Thyroid gland (tissue), 4 donors: ENCODE measurements around the gene CLK4. TPM values are rescaled to one million over a fixed set of nuclear protein-coding genes. Genes with fewer than 3 reads are reported as not detected.
A peak's percentile ranks its signal among the peaks of the same experiment; 100 is the strongest.

Experiments
- DNase-seq, 2 donors: peaks; one replicate each; pipeline ENCODE4 v3.0.0-alpha.2; 2019
- H3K27ac ChIP-seq, 3 donors: fragments of 200-600 bp; sonication (generic); 1 replicate in 2 of 3; 2 replicates in 1 of 3; pipeline ENCODE4 v1.5.1; 2016 to 2019; ENCODE audit warnings: mild to moderate bottlenecking in 1 of 3, moderate library complexity in 1 of 3
- H3K27me3 ChIP-seq: fragments of 200-600 bp; sonication (generic); one replicate; pipeline ENCODE4 v1.5.1; 2019
- H3K36me3 ChIP-seq, 2 donors: fragments of 200-600 bp; sonication (generic); one replicate each; pipeline ENCODE4 v1.5.1; 2016 to 2019
- H3K4me1 ChIP-seq, 2 donors: fragments of 200-600 bp; sonication (generic); one replicate each; pipeline ENCODE4 v1.5.1; 2017 to 2019
- H3K4me3 ChIP-seq, 3 donors: fragments of 200-600 bp; sonication (generic); replicated peaks in 1 of 3; 1 replicate in 2 of 3; 2 replicates in 1 of 3; pipeline ENCODE4 v1.5.1; 2016; ENCODE audit warnings: mild to moderate bottlenecking in 1 of 3
- H3K9me3 ChIP-seq: fragments of 200-600 bp; sonication (generic); one replicate; pipeline ENCODE4 v1.5.1; 2017
- CTCF ChIP-seq, 6 experiments: fragments of 200-600 bp in 3 of 6; fragments of 450-650 bp in 3 of 6; sonication (generic) in 3 of 6; IDR thresholded peaks; one replicate each; pipeline ENCODE4 v1.5.1; 2016 to 2019; ENCODE audit warnings: antibody characterized with exemption in 6 of 6, mild to moderate bottlenecking in 2 of 6, inconsistent platforms in 1 of 6, moderate library complexity in 1 of 6
- POLR2A ChIP-seq, 2 donors: fragments of 450-650 bp; IDR thresholded peaks; one replicate each; pipeline ENCODE4 v1.6.1; 2017; ENCODE audit warnings: antibody characterized with exemption in 2 of 2, mild to moderate bottlenecking in 2 of 2, moderate library complexity in 1 of 2
- WGBS, 2 donors: methylation state at CpG; one replicate each; pipeline ENCODE4 v1.1.5; 2017; 5-methylcytosine and 5-hydroxymethylcytosine counted together
- intact Hi-C: fragments of 100-400 bp; cut with DNase I; formaldehyde crosslinking; loops from one replicate; pipeline ENCODE4 v1.15.1; 2023
- small RNA-seq: library from RNA; depleted of rRNA; stranded (forward); fragments of <200 nt; gene quantifications from one replicate; pipeline ENCODE3, GENCODE V24; 2016
- total RNA-seq, 4 donors: library from RNA; depleted of rRNA; stranded (reverse); fragments of >200 nt; gene quantifications; one replicate each; pipeline ENCODE4 v1.2.3, GENCODE V29; 2016

CLK4 gene
- total RNA-seq, 4 donors from 2014 or later, result 35.8 to 91.2 (median 70.3) TPM

- DNase-seq, result no peak
- Histone ChIP-seq H3K36me3 (no peaks in the 10 kb centered on the region), H3K4me1 (peaks cover 5 to 24% of the 10 kb centered on the region in 2 donors), H3K9me3 (no peaks in the 10 kb centered on the region), H3K4me3 (no peak overlapping the region), H3K27me3 (no peaks in the 10 kb centered on the region), H3K27ac (no peak overlapping the region)
- TF ChIP-seq POLR2A (IDR thresholded peaks at IDR 0.05) (no peak), CTCF (IDR thresholded peaks at IDR 0.05) (no peak)
- intact Hi-C loops, result no loop called here
- WGBS, 2 donors, result 80 to 91% methylated on average over 14 of the region's 14 CpGs
Measured at GRCh38 chr5:178555771-178556211, 71.1 kb downstream of the CLK4 start.

- intact Hi-C loops, result no loop called here
- no peaks in the 10 kb centered on the region for H3K9me3 ChIP-seq
- 93 to 95% methylated on average over 7 of the region's 7 CpGs for whole genome bisulfite sequencing, 2 donors
- no peak overlapping the region for H3K27ac ChIP-seq
- no peak for DNase-seq
- no peaks in the 10 kb centered on the region for H3K27me3 ChIP-seq
- no peak overlapping the region for H3K4me3 ChIP-seq
- H3K4me1 ChIP-seq, result peaks cover 5 to 24% of the 10 kb centered on the region in 2 donors
- no peaks in the 10 kb centered on the region for H3K36me3 ChIP-seq
- no peak for TF ChIP-seq POLR2A (IDR thresholded peaks at IDR 0.05)
- TF ChIP-seq CTCF (IDR thresholded peaks at IDR 0.05), result no peak
Measured at GRCh38 chr5:178555005-178555404, 71.8 kb downstream of the CLK4 start.

- Histone ChIP-seq H3K4me3 (no peak overlapping the region), H3K9me3 (no peaks in the 10 kb centered on the region), H3K27me3 (no peaks in the 10 kb centered on the region), H3K27ac (peak overlapping the region in 1 of 3 donors; percentile 83), H3K36me3 (no peaks in the 10 kb centered on the region), H3K4me1 (peaks cover 5 to 24% of the 10 kb centered on the region in 2 donors)
- TF ChIP-seq CTCF (IDR thresholded peaks at IDR 0.05), result no peak
- no peak for TF ChIP-seq POLR2A (IDR thresholded peaks at IDR 0.05)
- no peak for DNase-seq
- WGBS, 2 donors, result 89 to 92% methylated on average over 11 of the region's 11 CpGs
- intact Hi-C loops, result loop anchor here (5.0 kb wide), 1 partner anchor 272 kb away; no protein-coding TSS in a partner anchor
Measured at GRCh38 chr5:178554311-178554710, 72.5 kb downstream of the CLK4 start.

- no peaks in the 10 kb centered on the region for H3K27me3 ChIP-seq
- no peaks in the 10 kb centered on the region for H3K36me3 ChIP-seq
- WGBS, 2 donors, result 60 to 71% methylated on average over 13 of the region's 13 CpGs
- TF ChIP-seq CTCF (IDR thresholded peaks at IDR 0.05) (no peak), POLR2A (IDR thresholded peaks at IDR 0.05) (no peak)
- H3K4me3 ChIP-seq, result no peak overlapping the region
- DNase-seq, result peak; percentile 64 to 70
- intact Hi-C loops, result loop anchor here (5.0 kb wide), 1 partner anchor 271 kb away; no protein-coding TSS in a partner anchor
- no peaks in the 10 kb centered on the region for H3K9me3 ChIP-seq
- peak overlapping the region; percentile 60 to 83 (median 70) for H3K27ac ChIP-seq
- peaks cover 5 to 24% of the 10 kb centered on the region in 2 donors for H3K4me1 ChIP-seq
Measured at GRCh38 chr5:178553517-178553916, 73.3 kb downstream of the CLK4 start.

Small RNA genes within 50 kb of the gene (small RNA-seq; reads per million reads assigned to genes)
- gene RN7SKP70, result not detected

Other genes with a start within 250 kb of the CLK4 start
- gene COL23A1, start 36.7 kb downstream of the CLK4 start, total RNA-seq, result 100 to 1,000 TPM in 2 of 4 donors, 10 to 100 TPM in 2; 76.6 to 108 (median 95.7) TPM
- gene ZNF354A, start 103.6 kb upstream of the CLK4 start, total RNA-seq, result 10 to 100 TPM; 17.7 to 29.6 (median 20.4) TPM
- 10 to 100 TPM; 17.9 to 34.8 (median 31.4) TPM for gene ZNF354B, start 232.9 kb upstream of the CLK4 start, total RNA-seq